HepG2 (cell line): ENCODE data around the gene MLC1. TPM values are rescaled to one million over a fixed set of nuclear protein-coding genes. Genes with fewer than 3 reads are reported as not detected.

ENCODE experiments used
- ATAC-seq: fragments of 200-7000 bp; cut with Tn5 transposase; 3 replicates; pipeline ENCODE4 v1.9.1; 2020; ENCODE audit warnings: mild to moderate bottlenecking, moderate library complexity
- BruUV-seq: library from RNA; stranded (reverse); fragments of 400-500 nt; replicated peaks from 2 replicates; lab custom pipeline; 2021; lab: Mats Ljungman, UMichigan
- CTCF ChIA-PET: fragments of 300-600 bp; formaldehyde crosslinking; extraction: SDS; loops from one replicate; lab custom pipeline; 2021; ENCODE audit warnings: low total read pairs, inconsistent platforms, low intra/inter-chr PET ratio; lab: Yijun Ruan, JAX
- POLR2A ChIA-PET: fragments of 350-600 bp; sonication (Branson Sonifier 250); formaldehyde crosslinking; loops from one replicate; lab custom pipeline; 2020; ENCODE audit warnings: antibody characterized with exemption, inconsistent platforms; lab: Yijun Ruan, JAX
- DNase-seq: peaks from one replicate; pipeline ENCODE4 v3.0.0-alpha.2; 2015; ENCODE audit warnings: low spot score
- FAIRE-seq: peaks from 3 replicates; lab custom pipeline; 2011; peaks lifted over from hg19 to GRCh38; lab: Jason Lieb, UNC
- H2AFZ ChIP-seq: one replicate; pipeline ENCODE4 v1.6.1; 2011; ENCODE audit warnings: low read length, inconsistent platforms
- H3K27ac ChIP-seq: fragments of 300-600 bp; 3 replicates; pipeline ENCODE4 v1.8.0; 2011; ENCODE audit warnings: mixed run types, mild to moderate bottlenecking, mixed read lengths, low read length, inconsistent platforms; ENCODE audit not compliant: insufficient read depth; ENCODE audit errors: extremely low read length
- H3K27me3 ChIP-seq, 2 experiments: fragments of 200-600 bp in 1 of 2; 2 replicates in 1 of 2; 3 replicates in 1 of 2; pipeline versions ENCODE4 v1.6.0 to v1.8.0; 2011; ENCODE audit warnings: low read length in 2 of 2, mild to moderate bottlenecking in 2 of 2, moderate library complexity in 2 of 2, inconsistent platforms in 1 of 2; ENCODE audit not compliant: insufficient read depth in 2 of 2, control insufficient read depth in 1 of 2
- H3K36me3 ChIP-seq, 2 experiments: fragments of 200-600 bp in 1 of 2; replicated peaks in 1 of 2; 2 replicates in 1 of 2; 3 replicates in 1 of 2; pipeline versions ENCODE4 v1.5.1 to v1.8.0; 2011; ENCODE audit warnings: low read length in 2 of 2, inconsistent platforms in 1 of 2; ENCODE audit not compliant: insufficient read depth in 2 of 2, control insufficient read depth in 1 of 2
- H3K4me1 ChIP-seq: 2 replicates; pipeline ENCODE4 v1.5.1; 2012; ENCODE audit warnings: low read length, inconsistent platforms; ENCODE audit not compliant: insufficient read depth
- H3K4me2 ChIP-seq: 2 replicates; pipeline ENCODE4 v1.6.0; 2011; ENCODE audit warnings: low read depth, low read length, inconsistent platforms
- H3K4me3 ChIP-seq, 3 experiments: fragments of 200-600 bp in 1 of 3; sonication (generic), shearing (Covaris generic) in 1 of 3; replicated peaks in 1 of 3; 2 replicates each; pipeline ENCODE4 v1.5.1; 2011 to 2016; ENCODE audit warnings: low read length in 3 of 3, inconsistent platforms in 2 of 3, low read depth in 2 of 3, mild to moderate bottlenecking in 2 of 3, control low read depth in 1 of 3, mixed read lengths in 1 of 3; ENCODE audit not compliant: insufficient read depth in 1 of 3
- H3K79me2 ChIP-seq: one replicate; pipeline ENCODE4 v1.6.1; 2011; ENCODE audit warnings: low read length, inconsistent platforms; ENCODE audit not compliant: insufficient read depth
- H3K9ac ChIP-seq: 2 replicates; pipeline ENCODE4 v1.6.0; 2011; ENCODE audit warnings: mild to moderate bottlenecking, low read depth, low read length, inconsistent platforms; ENCODE audit not compliant: insufficient read depth
- H3K9me3 ChIP-seq: 2 replicates; pipeline ENCODE4 v1.5.1; 2012; ENCODE audit warnings: mild to moderate bottlenecking, low read length
- H4K20me1 ChIP-seq: 2 replicates; pipeline ENCODE4 v1.6.0; 2011; ENCODE audit warnings: inconsistent platforms, mild to moderate bottlenecking, low read length, moderate library complexity; ENCODE audit not compliant: insufficient read depth
- BRF2 ChIP-seq: sonication (generic); formaldehyde crosslinking; IDR thresholded peaks from 2 replicates; pipeline ENCODE4 v1.8.1; 2022; ENCODE audit warnings: mild to moderate bottlenecking, missing genetic modification reagents
- ELK4 ChIP-seq: sonication (generic); formaldehyde crosslinking; IDR thresholded peaks from 2 replicates; pipeline ENCODE4 v1.9.0; 2021; ENCODE audit warnings: missing genetic modification reagents, borderline replicate concordance
- FIP1L1 ChIP-seq: fragments of 200-400 bp; formaldehyde crosslinking; IDR thresholded peaks from 2 replicates; pipeline ENCODE4 v1.6.1; 2018; ENCODE audit warnings: low read depth, mild to moderate bottlenecking, low read length, moderate library complexity, borderline replicate concordance; ENCODE audit not compliant: insufficient read depth
- MZF1 ChIP-seq: sonication (generic); formaldehyde crosslinking; IDR thresholded peaks from 2 replicates; pipeline ENCODE4 v1.8.1; 2023; ENCODE audit warnings: mild to moderate bottlenecking, missing genetic modification reagents, borderline replicate concordance
- RFXAP ChIP-seq: sonication (generic); formaldehyde crosslinking; IDR thresholded peaks from 2 replicates; pipeline ENCODE4 v1.4.0; 2020; ENCODE audit warnings: missing genetic modification reagents, borderline replicate concordance
- ZGPAT ChIP-seq: IDR thresholded peaks from 2 replicates; pipeline ENCODE4 v1.6.1; 2016; ENCODE audit warnings: mild to moderate bottlenecking
- ZNF713 ChIP-seq: sonication (generic); formaldehyde crosslinking; IDR thresholded peaks from 2 replicates; pipeline ENCODE4 v1.4.0; 2020; ENCODE audit warnings: mild to moderate bottlenecking, missing genetic modification reagents
- ZNF747 ChIP-seq: sonication (generic); formaldehyde crosslinking; IDR thresholded peaks from 2 replicates; pipeline ENCODE4 v1.8.1; 2023; ENCODE audit warnings: missing genetic modification reagents, mild to moderate bottlenecking, borderline replicate concordance
- WGBS: methylation state at CpG from one replicate; pipeline ENCODE4 v1.1.6; 2017; ENCODE audit warnings: low lambda C conversion rate; 5-methylcytosine and 5-hydroxymethylcytosine counted together
- in situ Hi-C: cut with HindIII; loops from 2 replicates; pipeline ENCODE4 v1.10.0; 2017; ENCODE audit warnings: low pct_unique_long_range_greater_than_20kb; ENCODE audit not compliant: extremely low pct_ligation_motif_present
- intact Hi-C: fragments of 100-400 bp; cut with micrococcal nuclease; formaldehyde crosslinking; loops from one replicate; pipeline ENCODE4 v1.10.0; 2022; ENCODE audit not compliant: unreplicated experiment
- polyA plus RNA-seq, 8 experiments: library from polyadenylated mRNA; depleted of rRNA in 3 of 8; stranded (reverse) in 7 of 8; unstranded in 1 of 8; fragments of >200 nt; fragmentation: Illumina TruSeq in 4 of 8; extraction: Trizol in 4 of 8; gene quantifications; 2 replicates each; pipeline versions ENCODE4 v1.2.1 to v1.2.3, GENCODE V29; 2011 to 2016; ENCODE audit warnings: low read depth in 4 of 8, missing spikeins in 1 of 8, mixed read lengths in 1 of 8; ENCODE audit not compliant: insufficient read depth in 1 of 8
- total RNA-seq, 5 experiments: library from RNA; depleted of rRNA; stranded (reverse); fragments of >200 nt; fragmentation: Illumina TruSeq; extraction: Trizol; gene quantifications; 2 replicates each; pipeline ENCODE4 v1.2.3, GENCODE V29; 2016; ENCODE audit warnings: low read depth in 1 of 5

The MLC1 gene
- total and polyA plus RNA-seq, 2 of the 13 experiments (the other 11 are each of a cell fraction or from before 2014, with no cell fraction given), result not detected

GRCh38 chr22:50104141-50104544 lies 18.9 kb upstream of the MLC1 start:
- Histone ChIP-seq H4K20me1 (no peaks in the 10 kb centered on the region), H2AFZ (no peak overlapping the region), H3K4me3 (no peak overlapping the region), H3K4me2 (no peak overlapping the region), H3K79me2 (no peaks in the 10 kb centered on the region), H3K9me3 (no peaks in the 10 kb centered on the region)
- CTCF ChIA-PET, result no interaction called here
- ATAC-seq (no peak), DNase-seq (no peak)
- POLR2A ChIA-PET, result no interaction called here
- no TSS peak for BruUV-seq
- WGBS, result 23% methylated on average over 5 of the region's 6 CpGs
- TF ChIP-seq ZNF747 (CRISPR knock-in tag) (no peak), FIP1L1 (no peak), ZGPAT (CRISPR knock-in tag) (no peak), BRF2 (CRISPR knock-in tag) (no peak), MZF1 (CRISPR knock-in tag) (no peak), ELK4 (CRISPR knock-in tag) (no peak), RFXAP (CRISPR knock-in tag) (no peak), ZNF713 (CRISPR knock-in tag) (no peak)
- TF ChIP-seq, all 625 proteins: peak for 0
- no peak for FAIRE-seq
- Histone ChIP-seq H3K27ac (no peak overlapping the region), H3K4me1 (peaks cover 7% of the 10 kb centered on the region; the same call in 1 of the 2 replicates), H3K9ac (no peak overlapping the region), H3K27me3 (peaks cover 3 to 18% of the 10 kb centered on the region in 2 experiments; a peak in 4 of 5 replicates), H3K36me3 (no peaks in the 10 kb centered on the region)
- in situ Hi-C loops, result no loop called here
- intact Hi-C loops, result loop anchor here (5.0 kb wide), 1 partner anchor 43 kb away; no protein-coding TSS in a partner anchor
